Measurements from ENCODE around the gene MLLT3.
A peak's percentile ranks its signal among the peaks of the same experiment; 100 is the strongest.

MLLT3 gene

DNA sequence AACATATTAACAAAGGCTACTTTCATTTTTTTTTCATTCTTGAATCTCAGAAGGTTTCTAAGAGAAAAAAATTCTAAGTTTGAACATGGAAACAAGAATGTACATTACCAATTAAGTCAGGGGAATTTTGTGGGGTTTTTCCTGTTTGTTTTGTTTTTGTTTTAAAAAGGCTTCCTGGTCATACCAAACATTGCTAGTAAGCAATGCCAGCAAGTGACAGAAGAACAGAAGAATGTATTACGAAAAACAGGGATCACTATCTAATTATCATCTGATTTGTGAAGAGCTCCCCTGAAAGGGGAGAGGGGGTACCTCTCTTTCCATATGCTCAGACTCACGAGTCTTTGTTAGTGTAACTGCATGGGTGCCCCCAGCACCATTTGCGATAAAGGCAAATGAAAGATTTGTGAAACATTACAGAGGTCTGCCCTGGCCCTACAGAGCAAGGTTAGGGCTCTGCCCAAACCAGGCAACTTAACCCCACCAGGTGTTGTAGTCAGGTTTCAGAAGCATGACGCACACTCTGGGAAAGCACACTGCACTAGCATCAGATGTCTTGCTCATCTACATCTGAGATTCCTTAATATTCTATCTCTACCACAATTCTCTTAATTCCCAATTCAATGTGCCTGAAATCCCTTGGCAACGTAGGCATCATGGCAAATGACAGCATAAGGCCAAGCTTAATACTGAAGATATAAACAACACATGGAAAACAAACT is 268.2 kb downstream of the MLLT3 start:
- Mint-ChIP-seq H3K4me3 (no peak overlapping the region), H3K9me3 (no peaks in the 10 kb centered on the region), H3K36me3 (peaks cover 31% of the 10 kb centered on the region), H3K4me1 (peaks cover 22% of the 10 kb centered on the region), H3K27ac (no peak overlapping the region)
- no peak for DNase-seq (ENCODE audit: low spot score in 2 of 2)
- ATAC-seq: no peak

DNA sequence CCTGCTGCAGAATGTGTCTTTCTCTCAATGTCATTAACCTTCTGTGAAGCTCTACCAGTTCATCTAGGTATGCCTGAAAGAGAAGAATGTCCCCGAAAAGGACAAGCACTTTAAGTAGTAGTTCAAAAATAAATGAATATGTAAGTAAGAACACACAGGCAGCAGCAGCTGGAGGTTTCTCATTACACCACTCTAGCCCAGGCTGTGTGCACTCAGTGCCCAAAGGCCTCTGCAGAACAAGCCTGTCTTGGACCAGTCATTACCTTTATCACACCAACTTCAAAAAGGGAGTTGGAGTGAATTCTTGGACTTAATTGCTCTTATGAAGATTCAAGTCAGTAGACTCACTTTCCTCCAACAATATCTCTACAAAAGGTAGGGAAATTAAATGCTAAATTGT is 268.8 kb downstream of the MLLT3 start:
- no peak for ATAC-seq
- peaks cover 20% of the 10 kb centered on the region for H3K4me1 Mint-ChIP-seq
- DNase-seq (ENCODE audit: low spot score in 2 of 2): no peak
- no peak overlapping the region for H3K4me3 Mint-ChIP-seq
- H3K27ac Mint-ChIP-seq: no peak overlapping the region
- no peaks in the 10 kb centered on the region for H3K9me3 Mint-ChIP-seq
- peaks cover 31% of the 10 kb centered on the region for H3K36me3 Mint-ChIP-seq

DNA sequence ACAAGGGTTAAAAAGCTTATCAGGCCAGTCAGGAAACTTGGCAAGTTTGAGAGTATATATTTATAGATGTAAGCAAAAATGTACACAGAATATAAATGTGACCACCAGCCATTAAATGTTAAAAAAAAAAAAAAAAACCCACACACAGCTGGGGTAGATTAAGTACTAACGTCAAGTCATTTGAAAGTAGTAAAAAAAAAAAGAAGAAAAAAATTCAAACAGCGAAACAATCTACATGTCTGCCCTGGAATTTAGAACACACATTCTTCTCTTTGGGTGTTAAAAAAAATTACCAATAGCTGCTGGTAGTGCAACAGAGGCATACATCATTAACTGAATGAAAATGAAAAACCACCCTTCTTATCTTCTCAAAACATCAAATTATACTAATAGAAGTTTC is 269.7 kb downstream of the MLLT3 start:
- Mint-ChIP-seq H3K4me1 (peaks cover 14% of the 10 kb centered on the region), H3K9me3 (no peaks in the 10 kb centered on the region), H3K27ac (no peak overlapping the region), H3K36me3 (peaks cover 33% of the 10 kb centered on the region), H3K4me3 (no peak overlapping the region)
- DNase-seq (ENCODE audit: low spot score in 2 of 2): no peak
- ATAC-seq: no peak

DNA sequence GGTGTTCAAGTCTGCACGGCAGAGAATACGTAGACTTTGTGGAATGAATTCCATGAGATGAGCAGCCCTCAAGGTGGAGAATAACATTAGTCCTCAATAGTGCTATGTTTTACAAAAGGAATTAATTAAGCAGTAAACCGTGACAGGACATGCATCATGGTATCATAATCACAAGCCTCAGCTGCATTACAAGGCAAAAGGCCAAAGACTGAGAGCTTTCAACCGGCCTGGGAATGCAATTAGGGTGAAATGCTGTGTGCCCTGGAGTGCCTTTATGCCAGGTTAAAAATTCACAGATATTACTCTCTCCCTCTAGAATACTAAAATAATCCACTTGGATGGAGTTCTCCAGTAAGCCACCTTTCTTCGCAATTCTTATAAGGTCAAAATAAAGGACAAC is 270.6 kb downstream of the MLLT3 start:
- DNase-seq (ENCODE audit: low spot score in 2 of 2): no peak
- ATAC-seq: no peak
- Mint-ChIP-seq H3K4me3 (no peak overlapping the region), H3K27ac (no peak overlapping the region), H3K9me3 (no peaks in the 10 kb centered on the region), H3K4me1 (peaks cover 14% of the 10 kb centered on the region), H3K36me3 (peaks cover 38% of the 10 kb centered on the region)

DNA sequence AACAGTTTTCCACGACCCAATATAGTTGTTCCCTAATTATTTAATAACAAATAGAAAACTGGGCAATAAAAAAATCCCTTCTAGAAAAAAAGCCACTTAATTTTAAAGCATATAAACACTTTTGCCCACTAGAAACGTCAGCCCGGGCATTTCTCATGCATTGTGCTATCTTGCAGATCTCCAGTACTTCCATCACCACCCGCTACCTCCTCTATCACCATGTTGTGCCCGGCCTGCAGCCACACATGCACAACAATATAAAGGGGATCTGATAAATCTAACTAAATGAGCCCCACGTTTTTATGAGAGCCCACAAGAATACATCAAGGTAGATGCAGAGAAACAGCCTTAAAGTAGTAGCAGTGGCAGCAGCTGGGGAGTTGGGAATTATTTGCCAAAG is 272.7 kb downstream of the MLLT3 start:
- no peak overlapping the region for H3K27ac Mint-ChIP-seq
- peaks cover 49% of the 10 kb centered on the region for H3K36me3 Mint-ChIP-seq

DNA sequence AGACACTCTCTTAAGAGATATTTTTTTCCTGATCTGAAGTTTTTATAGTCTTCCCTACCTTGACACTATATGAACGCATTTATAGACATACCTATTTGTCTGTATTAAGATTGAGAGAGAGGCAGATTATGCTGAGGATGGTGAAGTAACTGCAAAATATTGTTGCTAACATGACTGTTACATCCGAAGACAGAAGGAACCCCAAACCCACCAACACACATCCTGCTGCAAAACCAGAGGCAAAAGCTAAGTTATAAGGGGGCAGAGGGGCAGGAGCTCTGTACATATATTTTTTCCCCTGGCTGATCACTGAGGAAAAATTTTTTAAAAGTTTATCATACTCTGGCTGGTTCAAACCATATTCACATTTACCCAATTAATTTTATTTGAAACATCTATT is 279.0 kb downstream of the MLLT3 start:
- Mint-ChIP-seq H3K4me3 (no peak overlapping the region), H3K9me3 (no peaks in the 10 kb centered on the region), H3K4me1 (no peaks in the 10 kb centered on the region), H3K27ac (no peak overlapping the region), H3K36me3 (peaks cover 24% of the 10 kb centered on the region)
- ATAC-seq: no peak
- no peak for DNase-seq (ENCODE audit: low spot score in 2 of 2)

More for the DNA sequence above, 272.7 kb downstream of the MLLT3 start:
- no peak for DNase-seq (ENCODE audit: low spot score in 2 of 2)
- Mint-ChIP-seq H3K9me3 (no peaks in the 10 kb centered on the region), H3K4me1 (peaks cover 7% of the 10 kb centered on the region), H3K4me3 (no peak overlapping the region)
- no peak for ATAC-seq

DNA sequence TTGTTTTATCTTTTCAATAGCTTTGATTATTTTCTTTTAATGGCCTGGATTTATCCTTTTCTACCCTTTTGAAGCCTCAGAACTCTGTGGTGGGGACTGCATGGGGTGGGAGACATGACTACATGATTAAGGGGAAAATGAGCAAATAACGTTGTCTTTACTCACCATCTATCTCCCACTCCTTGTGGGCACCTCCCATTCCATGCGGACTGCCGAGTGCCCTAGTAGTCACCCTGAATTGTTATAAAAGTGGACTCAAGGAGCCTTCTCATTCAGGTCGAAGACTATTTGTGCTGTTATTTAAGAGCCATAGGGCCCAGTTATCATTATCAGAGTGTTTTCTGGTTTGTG is 281.8 kb downstream of the MLLT3 start:
- Mint-ChIP-seq H3K4me3 (no peak overlapping the region), H3K4me1 (peaks cover 7% of the 10 kb centered on the region), H3K36me3 (peaks cover 5% of the 10 kb centered on the region), H3K27ac (no peak overlapping the region), H3K9me3 (no peaks in the 10 kb centered on the region)
- no peak for ATAC-seq
- DNase-seq (ENCODE audit: low spot score in 2 of 2): no peak

DNA sequence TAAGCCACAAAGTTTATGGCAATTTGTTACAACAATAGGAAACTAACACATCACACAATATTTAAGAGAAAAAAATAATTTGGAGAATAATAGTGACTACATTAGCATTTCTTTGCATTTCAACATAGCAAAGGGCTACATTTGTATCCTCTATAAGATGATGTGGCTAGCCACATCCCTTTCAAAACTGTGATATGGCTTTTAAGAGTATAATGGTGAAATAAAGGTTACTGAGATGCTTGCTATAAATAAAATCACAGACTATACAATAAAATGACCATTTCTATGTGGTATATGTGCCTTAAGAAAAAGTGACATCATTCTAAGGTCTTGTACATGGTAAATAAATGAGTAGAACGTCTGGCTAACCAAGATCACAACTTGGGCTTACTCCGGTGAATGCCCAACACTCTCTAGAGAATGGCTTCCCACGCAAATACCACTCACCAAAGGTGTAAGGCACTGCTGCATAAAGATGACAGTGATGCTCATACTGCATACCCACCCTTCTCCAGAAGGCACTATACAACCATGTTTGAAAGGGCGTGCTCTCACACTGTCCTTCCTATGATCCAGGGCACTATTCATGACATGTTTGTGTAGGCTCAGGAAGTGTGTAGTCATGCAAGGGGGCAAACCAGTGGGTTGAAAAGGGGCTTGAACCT is 286.5 kb downstream of the MLLT3 start:
- Mint-ChIP-seq H3K36me3 (no peaks in the 10 kb centered on the region), H3K9me3 (no peaks in the 10 kb centered on the region), H3K4me3 (no peak overlapping the region), H3K27ac (no peak overlapping the region), H3K4me1 (peaks cover 23% of the 10 kb centered on the region)
- DNase-seq (ENCODE audit: low spot score in 2 of 2): no peak
- peak; percentile 87 for ATAC-seq

DNA sequence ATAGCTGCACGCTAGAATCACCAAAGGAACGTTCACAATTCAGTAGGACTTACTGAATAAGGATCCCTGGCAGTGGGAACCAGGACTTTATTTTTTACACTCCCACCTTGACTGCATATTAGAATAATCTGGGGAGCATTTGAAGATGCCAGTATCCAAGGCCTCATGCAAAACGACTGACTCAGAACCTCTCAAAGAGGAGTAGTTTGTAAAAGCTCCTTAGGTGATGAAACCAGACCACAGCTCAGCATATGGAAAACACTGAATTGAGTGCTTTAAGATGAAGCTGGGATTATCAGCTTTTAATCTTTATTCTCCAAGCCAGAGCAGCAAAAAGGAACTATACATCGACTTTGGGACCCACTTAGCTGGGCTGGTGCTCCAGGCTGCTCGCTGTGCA is 288.3 kb downstream of the MLLT3 start:
- peaks cover 24% of the 10 kb centered on the region for H3K4me1 Mint-ChIP-seq
- H3K27ac Mint-ChIP-seq: no peak overlapping the region
- DNase-seq (ENCODE audit: low spot score in 2 of 2) (no peak), ATAC-seq (no peak)
- H3K36me3 Mint-ChIP-seq: no peaks in the 10 kb centered on the region
- H3K4me3 Mint-ChIP-seq: no peak overlapping the region
- H3K9me3 Mint-ChIP-seq: no peaks in the 10 kb centered on the region

DNA sequence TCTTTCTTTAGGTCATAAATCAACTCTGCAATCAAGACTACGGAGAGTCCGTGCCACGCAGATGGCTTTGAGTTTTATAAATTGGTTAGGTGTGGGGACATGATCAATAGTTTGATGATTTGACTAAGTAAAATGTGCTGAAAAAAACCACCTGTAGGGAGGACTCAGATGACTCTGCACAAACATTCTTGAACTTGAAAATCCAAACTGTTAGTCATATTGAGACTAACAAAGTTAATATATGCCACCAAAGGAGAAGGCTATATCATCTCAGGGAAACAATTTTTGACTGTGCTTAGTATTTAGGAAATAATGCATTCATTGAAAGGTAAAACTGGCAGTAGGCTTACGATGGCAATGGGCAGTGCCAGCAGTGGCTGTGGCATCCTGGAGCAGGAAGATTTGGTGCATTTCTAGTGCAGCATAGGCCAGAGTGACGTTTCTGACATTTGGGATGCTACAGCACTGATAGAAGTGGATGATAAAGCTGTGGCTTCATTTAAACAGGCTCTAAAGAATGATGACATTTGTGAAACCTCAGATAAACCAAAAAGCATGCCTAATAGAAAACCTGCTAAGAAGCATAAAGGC is 291.1 kb downstream of the MLLT3 start:
- DNase-seq (ENCODE audit: low spot score in 2 of 2) (no peak), ATAC-seq (peak; percentile 89)
- H3K27ac Mint-ChIP-seq: no peak overlapping the region
- H3K36me3 Mint-ChIP-seq: no peaks in the 10 kb centered on the region
- H3K9me3 Mint-ChIP-seq: no peaks in the 10 kb centered on the region
- peaks cover 22% of the 10 kb centered on the region for H3K4me1 Mint-ChIP-seq
- H3K4me3 Mint-ChIP-seq: no peak overlapping the region

DNA sequence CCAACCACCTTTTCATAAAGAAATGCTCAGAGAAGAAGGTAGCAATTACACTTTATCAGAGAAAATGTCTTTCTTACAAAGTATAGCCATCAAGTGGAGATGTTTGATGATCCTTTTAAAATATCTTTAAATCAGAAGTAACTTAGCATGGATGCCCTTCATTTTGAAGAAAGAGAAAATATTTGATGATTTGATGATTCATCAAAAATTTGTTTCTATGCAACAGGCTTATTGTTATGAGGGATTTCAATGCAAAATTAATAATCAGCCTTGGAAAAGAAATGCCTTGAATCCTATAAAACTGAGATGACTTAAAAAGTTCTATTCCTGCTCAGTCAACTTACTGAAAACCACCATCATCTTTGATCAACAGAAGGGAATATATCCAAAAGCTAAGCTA is 291.6 kb downstream of the MLLT3 start:
- H3K36me3 Mint-ChIP-seq: no peaks in the 10 kb centered on the region
- H3K4me3 Mint-ChIP-seq: no peak overlapping the region
- ATAC-seq: no peak
- DNase-seq (ENCODE audit: low spot score in 2 of 2): peak in 1 of 2 donors; percentile 29
- H3K9me3 Mint-ChIP-seq: no peaks in the 10 kb centered on the region
- H3K27ac Mint-ChIP-seq: no peak overlapping the region
- peaks cover 18% of the 10 kb centered on the region for H3K4me1 Mint-ChIP-seq

DNA sequence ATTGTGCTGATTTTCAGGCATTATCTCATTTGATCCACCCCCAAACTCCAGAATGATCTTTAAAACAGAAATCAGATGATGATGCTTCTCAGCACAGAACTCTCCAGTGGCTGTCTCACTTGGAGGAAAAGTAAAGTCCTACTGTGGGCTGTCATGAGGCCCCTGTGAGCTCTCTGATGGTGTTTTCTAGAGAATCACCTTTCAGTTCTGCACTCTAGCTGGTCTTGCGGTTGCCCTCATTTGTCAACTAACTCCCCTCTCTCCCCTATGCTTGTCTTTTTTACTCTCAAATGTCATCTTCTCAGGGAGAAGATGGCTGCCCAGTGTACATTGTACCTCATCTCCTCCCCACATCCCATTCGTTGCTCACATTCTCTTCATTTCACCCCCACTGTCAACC is 295.8 kb downstream of the MLLT3 start:
- H3K4me1 Mint-ChIP-seq: peaks cover 16% of the 10 kb centered on the region
- H3K27ac Mint-ChIP-seq: no peak overlapping the region
- H3K4me3 Mint-ChIP-seq: no peak overlapping the region
- ATAC-seq (no peak), DNase-seq (ENCODE audit: low spot score in 2 of 2) (no peak)
- H3K9me3 Mint-ChIP-seq: no peaks in the 10 kb centered on the region
- H3K36me3 Mint-ChIP-seq: no peaks in the 10 kb centered on the region

DNA sequence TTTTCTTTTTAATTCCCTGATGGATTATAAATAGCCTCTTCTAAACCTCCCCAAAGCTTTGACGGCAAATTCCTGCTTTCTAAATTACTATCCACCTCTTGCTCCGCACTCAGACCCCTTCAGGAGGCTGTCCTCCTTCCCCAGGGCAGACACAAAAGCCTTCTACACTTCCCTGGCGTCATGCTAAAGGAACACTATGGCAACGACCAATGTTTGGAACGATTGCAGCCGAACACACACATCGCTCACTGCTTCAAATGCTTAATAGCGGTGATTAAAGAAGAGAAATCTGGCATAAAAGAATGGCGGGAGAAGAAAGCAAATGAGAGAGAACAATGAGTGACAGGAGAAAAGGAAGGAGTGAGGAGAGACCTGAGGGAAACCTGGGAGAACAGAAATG is 297.3 kb downstream of the MLLT3 start:
- H3K4me3 Mint-ChIP-seq: no peak overlapping the region
- H3K9me3 Mint-ChIP-seq: no peaks in the 10 kb centered on the region
- peaks cover 21% of the 10 kb centered on the region for H3K4me1 Mint-ChIP-seq
- H3K27ac Mint-ChIP-seq: no peak overlapping the region
- ATAC-seq (no peak), DNase-seq (ENCODE audit: low spot score in 2 of 2) (no peak)
- peaks cover 3% of the 10 kb centered on the region for H3K36me3 Mint-ChIP-seq

DNA sequence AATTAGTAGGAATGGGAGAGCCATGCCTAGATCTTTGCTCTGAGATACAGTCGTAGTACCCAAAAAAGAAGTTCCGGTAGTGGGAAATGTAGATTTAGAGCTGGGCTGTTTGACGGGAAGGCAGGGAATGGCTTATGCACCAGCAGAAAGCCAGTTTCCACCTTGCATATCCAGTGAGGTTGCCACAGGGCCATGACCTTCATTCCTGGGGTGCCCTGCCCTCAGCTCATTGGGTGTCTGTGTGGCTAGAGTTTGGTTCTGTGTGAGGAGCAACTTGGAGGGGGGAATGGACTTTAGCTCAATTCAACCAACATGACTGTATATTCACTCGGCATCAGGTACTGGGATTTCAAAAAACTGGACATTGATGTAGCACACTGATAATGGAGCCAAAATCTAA is 300.1 kb downstream of the MLLT3 start:
- ATAC-seq (no peak), DNase-seq (ENCODE audit: low spot score in 2 of 2) (no peak)
- H3K9me3 Mint-ChIP-seq: no peaks in the 10 kb centered on the region
- peaks cover 7% of the 10 kb centered on the region for H3K36me3 Mint-ChIP-seq
- H3K4me1 Mint-ChIP-seq: peaks cover 25% of the 10 kb centered on the region
- peak overlapping the region; percentile 76 for H3K27ac Mint-ChIP-seq
- H3K4me3 Mint-ChIP-seq: no peak overlapping the region

DNA sequence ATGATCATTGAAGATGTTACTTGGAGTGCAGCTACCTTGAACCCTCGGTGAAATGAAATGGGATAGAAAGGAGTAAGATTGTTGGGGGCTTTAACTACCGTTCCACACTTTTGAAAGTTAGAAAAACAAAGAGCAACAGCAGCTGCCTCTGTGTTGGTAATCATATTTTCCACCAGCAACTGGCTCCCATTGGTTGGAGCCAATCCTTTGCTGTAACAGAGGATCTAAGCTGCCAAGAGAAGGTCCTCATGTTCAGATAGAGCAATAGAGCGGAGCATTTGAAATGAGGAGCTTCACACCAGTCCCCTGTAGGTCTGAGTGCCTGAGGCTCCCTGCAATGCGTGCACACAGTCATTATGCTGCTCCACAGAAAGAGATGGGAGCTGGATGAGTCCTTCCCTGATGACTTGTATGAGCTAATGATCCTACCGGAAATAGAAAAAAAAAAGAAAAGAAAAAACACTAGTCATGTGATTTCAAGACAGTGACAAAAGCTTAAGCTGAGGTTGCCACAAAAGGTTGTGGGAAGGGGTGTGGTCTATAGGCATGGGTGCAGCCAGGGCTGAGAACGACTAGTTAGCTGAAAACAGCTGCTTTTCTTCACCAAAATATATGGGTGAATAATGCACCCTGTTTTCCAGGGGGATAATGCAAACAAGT is 300.7 kb downstream of the MLLT3 start:
- DNase-seq (ENCODE audit: low spot score in 2 of 2): no peak
- Mint-ChIP-seq H3K36me3 (peaks cover 7% of the 10 kb centered on the region), H3K4me1 (peaks cover 25% of the 10 kb centered on the region), H3K27ac (peak overlapping the region; percentile 76), H3K4me3 (no peak overlapping the region), H3K9me3 (no peaks in the 10 kb centered on the region)
- peak; percentile 65 for ATAC-seq

DNA sequence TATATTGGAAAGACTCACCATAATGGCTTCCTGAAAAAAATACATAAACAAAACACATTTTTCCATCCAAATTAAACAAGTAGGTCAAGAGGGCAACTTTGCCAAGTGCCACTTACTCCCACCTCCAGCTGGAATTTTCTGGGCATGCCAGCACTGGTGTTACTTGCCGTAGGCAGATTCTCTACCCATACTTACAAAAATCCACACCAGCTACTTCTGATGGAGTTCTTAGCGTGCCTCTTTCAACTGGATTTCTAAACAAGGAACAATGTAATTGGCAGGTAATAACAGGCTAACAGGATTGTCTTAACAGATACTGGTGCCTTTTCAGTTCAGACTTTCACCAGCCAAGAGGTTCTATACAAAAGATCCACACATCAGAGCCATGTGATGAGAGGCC is 301.4 kb downstream of the MLLT3 start:
- Mint-ChIP-seq H3K27ac (no peak overlapping the region), H3K4me3 (no peak overlapping the region), H3K4me1 (peaks cover 29% of the 10 kb centered on the region), H3K36me3 (peaks cover 7% of the 10 kb centered on the region), H3K9me3 (no peaks in the 10 kb centered on the region)
- DNase-seq (ENCODE audit: low spot score in 2 of 2) (no peak), ATAC-seq (no peak)
